B cell (primary cell): ENCODE data around the gene PRELID3B. TPM values are rescaled to one million over a fixed set of nuclear protein-coding genes. Genes with fewer than 3 reads are reported as not detected.
A peak's percentile ranks its signal among the peaks of the same experiment; 100 is the strongest.

Experiments
- ATAC-seq: fragments of 200-7000 bp; cut with Tn5 transposase; one replicate; pipeline ENCODE4 v1.10.0; 2021; ENCODE audit warnings: low read depth, mild to moderate bottlenecking, moderate number of reproducible peaks, moderate library complexity
- CTCF ChIA-PET: fragments of 350-600 bp; sonication (Branson Sonifier 250); formaldehyde crosslinking; loops from one replicate; lab custom pipeline; 2021; ENCODE audit warnings: antibody characterized with exemption, inconsistent platforms; lab: Charles Lee
- POLR2A ChIA-PET: fragments of 350-600 bp; sonication (Branson Sonifier 250); formaldehyde crosslinking; loops from one replicate; lab custom pipeline; 2021; ENCODE audit warnings: antibody characterized with exemption; lab: Charles Lee
- DNase-seq: peaks from one replicate; pipeline ENCODE4 v3.0.0; 2013
- H2AFZ ChIP-seq: 2 replicates; pipeline ENCODE4 v1.6.1; 2012; ENCODE audit warnings: mild to moderate bottlenecking, low read depth, low read length; ENCODE audit not compliant: insufficient read depth, poor library complexity, severe bottlenecking
- H3K27ac ChIP-seq, 2 donors: 1 replicate in 1 of 2; 2 replicates in 1 of 2; pipeline ENCODE4 v1.5.1; 2012 to 2013; ENCODE audit warnings: low read length in 2 of 2, mild to moderate bottlenecking in 2 of 2, moderate library complexity in 1 of 2
- H3K27me3 ChIP-seq, 4 experiments: fragments of 200-600 bp in 1 of 4; sonication (generic) in 1 of 4; replicated peaks in 1 of 4; 1 replicate in 2 of 4; 2 replicates in 2 of 4; pipeline versions ENCODE4 v1.6.1 to v1.7.0; 2013 to 2016; ENCODE audit warnings: low read length in 3 of 4, mild to moderate bottlenecking in 2 of 4, mixed read lengths in 1 of 4, moderate library complexity in 1 of 4; ENCODE audit not compliant: insufficient read depth in 4 of 4, control insufficient read depth in 3 of 4; ENCODE audit errors: control extremely low read depth in 1 of 4
- H3K36me3 ChIP-seq, 2 experiments: replicated peaks in 1 of 2; 1 replicate in 1 of 2; 2 replicates in 1 of 2; pipeline versions ENCODE4 v1.6.1 to v1.7.1; 2013; ENCODE audit warnings: low read length in 1 of 2; ENCODE audit not compliant: insufficient read depth in 2 of 2, control insufficient read depth in 1 of 2; ENCODE audit errors: control extremely low read depth in 1 of 2, extremely low read depth in 1 of 2
- H3K4me1 ChIP-seq, 2 donors: fragments of 200-600 bp in 1 of 2; sonication (generic) in 1 of 2; 1 replicate in 1 of 2; 2 replicates in 1 of 2; pipeline versions ENCODE4 v1.5.1 to v1.6.1; 2013 to 2017; ENCODE audit warnings: low read length in 2 of 2; ENCODE audit not compliant: control insufficient read depth in 2 of 2, insufficient read depth in 2 of 2
- H3K4me2 ChIP-seq: replicated peaks from 2 replicates; pipeline ENCODE3; 2012; ENCODE audit warnings: mild to moderate bottlenecking, low read depth, low read length; ENCODE audit not compliant: poor library complexity, severe bottlenecking
- H3K4me3 ChIP-seq, 5 experiments: fragments of 200-600 bp in 1 of 5; sonication (generic) in 1 of 5; 1 replicate in 3 of 5; 2 replicates in 2 of 5; pipeline versions ENCODE4 v1.5.1 to v1.7.0; 2011 to 2016; ENCODE audit warnings: low read length in 4 of 5, mild to moderate bottlenecking in 4 of 5, low read depth in 2 of 5, control low read depth in 1 of 5, moderate library complexity in 1 of 5; ENCODE audit not compliant: insufficient read depth in 1 of 5; ENCODE audit errors: control extremely low read depth in 1 of 5, extremely low read depth in 1 of 5
- H3K79me2 ChIP-seq: fragments of 200-600 bp; sonication (generic); one replicate; pipeline ENCODE4 v1.6.0; 2016; ENCODE audit warnings: low read length; ENCODE audit not compliant: control insufficient read depth, insufficient read depth
- H3K9ac ChIP-seq: fragments of 200-600 bp; sonication (generic); 2 replicates; pipeline ENCODE4 v1.6.1; 2017; ENCODE audit warnings: mild to moderate bottlenecking, low read length, moderate library complexity
- H3K9me3 ChIP-seq, 3 donors: one replicate each; pipeline versions ENCODE4 v1.6.1 to v1.7.1; 2013; ENCODE audit warnings: low read length in 2 of 3; ENCODE audit not compliant: control insufficient read depth in 2 of 3, insufficient read depth in 1 of 3; ENCODE audit errors: control extremely low read depth in 1 of 3
- H4K20me1 ChIP-seq: 2 replicates; pipeline ENCODE4 v1.6.0; 2012; ENCODE audit warnings: mild to moderate bottlenecking, low read length; ENCODE audit not compliant: insufficient read depth, control insufficient read depth, poor library complexity, severe bottlenecking
- H3K27ac Mint-ChIP-seq: one replicate; pipeline ENCODE4 v1.8.0; 2021; ENCODE audit warnings: mixed read lengths
- H3K27me3 Mint-ChIP-seq: one replicate; pipeline ENCODE4 v1.8.0; 2021; ENCODE audit warnings: mixed read lengths
- H3K4me1 Mint-ChIP-seq: one replicate; pipeline ENCODE4 v1.8.0; 2021; ENCODE audit warnings: mixed read lengths
- H3K4me3 Mint-ChIP-seq: one replicate; pipeline ENCODE4 v1.8.0; 2021; ENCODE audit warnings: mixed read lengths
- H3K9me3 Mint-ChIP-seq: one replicate; pipeline ENCODE4 v1.8.0; 2022; ENCODE audit warnings: mixed read lengths; ENCODE audit not compliant: insufficient read depth
- EZH2 ChIP-seq: IDR thresholded peaks from 2 replicates; pipeline ENCODE4 v1.6.1; 2012; ENCODE audit warnings: borderline replicate concordance, low read depth, mild to moderate bottlenecking, moderate library complexity, low read length; ENCODE audit not compliant: insufficient read depth, poor library complexity, severe bottlenecking
- WGBS: methylation state at CpG from one replicate; pipeline ENCODE4 v1.1.5; 2013; ENCODE audit warnings: missing lambda C conversion rate; ENCODE audit not compliant: insufficient coverage; 5-methylcytosine and 5-hydroxymethylcytosine counted together
- intact Hi-C: fragments of 100-400 bp; cut with micrococcal nuclease; formaldehyde crosslinking; loops from one replicate; pipeline ENCODE4 v1.10.0; 2022
- polyA plus RNA-seq: library from polyadenylated mRNA; depleted of rRNA; stranded (reverse); fragments of >200 nt; gene quantifications from 2 replicates; pipeline ENCODE4 v1.2.3, GENCODE V29; 2012
- total RNA-seq, 2 donors: library from RNA; stranded (reverse); fragments of 120-200 nt in 1 of 2; gene quantifications; 1 replicate in 1 of 2; 2 replicates in 1 of 2; pipeline versions ENCODE4 v1.2.3 to v1.2.4, GENCODE V29; 2013 to 2022
- TF ChIP-seq, protein P1 (sequence below): fragments of 200-600 bp; IDR thresholded peaks from one replicate; pipeline ENCODE4 v1.8.0; 2022; ENCODE audit warnings: antibody characterized with exemption, mild to moderate bottlenecking

Gene PRELID3B
- total and polyA plus RNA-seq, 2 donors (not counting 1 experiment from before 2014, with no cell fraction given): 24.1 to 46.8 TPM

DNA sequence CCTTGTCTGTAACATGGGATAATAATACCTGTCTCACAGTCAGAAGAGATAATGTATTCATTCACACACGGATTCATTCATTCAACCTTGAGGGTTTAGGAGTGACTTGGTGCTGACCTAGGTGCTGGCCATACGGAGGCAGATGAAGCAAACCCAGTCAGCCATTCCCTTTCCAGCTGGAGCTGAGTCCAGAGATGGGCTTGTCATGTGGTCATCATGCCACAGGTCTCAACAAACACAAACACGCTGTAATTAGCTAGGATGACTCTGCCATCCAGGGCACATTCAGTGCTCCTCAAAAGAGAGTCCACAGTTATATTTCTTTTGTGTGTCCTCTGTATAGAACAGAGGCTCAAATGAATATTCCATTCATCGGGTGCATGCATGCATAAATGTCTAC is 19.5 kb upstream of the PRELID3B start:
- H3K9me3 ChIP-seq: no peaks in the 10 kb centered on the region
- ChIA-PET POLR2A (no interaction called here), CTCF (no interaction called here)
- DNase-seq: no peak
- H3K9ac ChIP-seq: no peak overlapping the region
- Mint-ChIP-seq H3K27ac (no peak overlapping the region), H3K4me3 (no peak overlapping the region), H3K9me3 (no peaks in the 10 kb centered on the region), H3K27me3 (peaks cover 29% of the 10 kb centered on the region), H3K4me1 (no peaks in the 10 kb centered on the region)
- WGBS: 100% methylated on average over 2 of the region's 4 CpGs
- H3K4me1 ChIP-seq: no peaks in the 10 kb centered on the region
- peaks cover 0 to 7% (median 0%) of the 10 kb centered on the region in 4 experiments for H3K27me3 ChIP-seq
- ATAC-seq: no peak
- intact Hi-C loops: no loop called here
- H3K4me2 ChIP-seq: no peak overlapping the region
- H3K36me3 ChIP-seq: no peaks in the 10 kb centered on the region
- no peak overlapping the region for H3K4me3 ChIP-seq
- TF ChIP-seq, protein P1, sequence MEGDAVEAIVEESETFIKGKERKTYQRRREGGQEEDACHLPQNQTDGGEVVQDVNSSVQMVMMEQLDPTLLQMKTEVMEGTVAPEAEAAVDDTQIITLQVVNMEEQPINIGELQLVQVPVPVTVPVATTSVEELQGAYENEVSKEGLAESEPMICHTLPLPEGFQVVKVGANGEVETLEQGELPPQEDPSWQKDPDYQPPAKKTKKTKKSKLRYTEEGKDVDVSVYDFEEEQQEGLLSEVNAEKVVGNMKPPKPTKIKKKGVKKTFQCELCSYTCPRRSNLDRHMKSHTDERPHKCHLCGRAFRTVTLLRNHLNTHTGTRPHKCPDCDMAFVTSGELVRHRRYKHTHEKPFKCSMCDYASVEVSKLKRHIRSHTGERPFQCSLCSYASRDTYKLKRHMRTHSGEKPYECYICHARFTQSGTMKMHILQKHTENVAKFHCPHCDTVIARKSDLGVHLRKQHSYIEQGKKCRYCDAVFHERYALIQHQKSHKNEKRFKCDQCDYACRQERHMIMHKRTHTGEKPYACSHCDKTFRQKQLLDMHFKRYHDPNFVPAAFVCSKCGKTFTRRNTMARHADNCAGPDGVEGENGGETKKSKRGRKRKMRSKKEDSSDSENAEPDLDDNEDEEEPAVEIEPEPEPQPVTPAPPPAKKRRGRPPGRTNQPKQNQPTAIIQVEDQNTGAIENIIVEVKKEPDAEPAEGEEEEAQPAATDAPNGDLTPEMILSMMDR: no peak
- TF ChIP-seq EZH2: no peak
- no peaks in the 10 kb centered on the region for H3K79me2 ChIP-seq
- no peak overlapping the region for H2AFZ ChIP-seq
- H4K20me1 ChIP-seq: no peaks in the 10 kb centered on the region
- H3K27ac ChIP-seq: no peak overlapping the region

DNA sequence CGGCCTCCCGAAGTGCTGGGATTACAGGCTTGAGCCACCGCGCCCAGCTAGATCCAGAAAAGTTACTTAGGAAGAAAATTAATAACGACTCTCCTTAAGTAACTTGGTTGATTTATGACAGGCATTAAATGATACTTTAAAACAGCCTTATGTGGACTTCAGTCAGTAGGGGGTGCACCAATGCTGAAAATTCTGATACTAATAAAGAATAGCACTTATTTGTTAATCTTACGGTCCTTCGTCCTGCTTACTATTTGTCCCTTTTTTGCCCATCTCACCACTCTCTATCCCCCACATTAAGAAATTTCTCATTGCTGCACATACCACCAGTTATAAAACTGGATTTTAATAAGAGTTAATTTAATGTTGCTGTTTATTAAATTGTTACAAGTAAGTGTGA is 12.7 kb upstream of the PRELID3B start:
- no peak overlapping the region for H3K4me3 ChIP-seq
- WGBS: no CpG with 5 or more reads among the region's 7 CpGs
- no peaks in the 10 kb centered on the region for H3K4me1 ChIP-seq
- H3K27ac ChIP-seq: no peak overlapping the region
- Mint-ChIP-seq H3K4me3 (no peak overlapping the region), H3K4me1 (no peaks in the 10 kb centered on the region), H3K27ac (no peak overlapping the region), H3K27me3 (peaks cover 38% of the 10 kb centered on the region), H3K9me3 (no peaks in the 10 kb centered on the region)
- no peaks in the 10 kb centered on the region for H4K20me1 ChIP-seq
- ChIA-PET CTCF (interaction anchor here (0.6 to 2.7 kb wide), 11 partner anchors 9 to 441 kb away, joined by 3 to 11 read pairs (median 6); no protein-coding TSS in a partner anchor), POLR2A (no interaction called here)
- no peak overlapping the region for H3K4me2 ChIP-seq
- no peaks in the 10 kb centered on the region for H3K36me3 ChIP-seq
- peak; percentile 28 for ATAC-seq
- H3K27me3 ChIP-seq: peaks cover 0 to 17% (median 9%) of the 10 kb centered on the region in 4 experiments
- H2AFZ ChIP-seq: no peak overlapping the region
- H3K9me3 ChIP-seq: no peaks in the 10 kb centered on the region
- no peak overlapping the region for H3K9ac ChIP-seq
- DNase-seq: peak; percentile 59
- intact Hi-C loops: loop anchor here (1.0 to 10.0 kb wide), 2 partner anchors 167 to 349 kb away; no protein-coding TSS in a partner anchor
- no peaks in the 10 kb centered on the region for H3K79me2 ChIP-seq
- TF ChIP-seq EZH2: no peak
- TF ChIP-seq, protein P1: peak; percentile 67
